Endothelial cell of umbilical vein (primary cell): ENCODE measurements around the gene CASP14. TPM values are rescaled to one million over a fixed set of nuclear protein-coding genes. Genes with fewer than 3 reads are reported as not detected.

Source experiments
- Bru-seq: library from RNA; stranded (reverse); fragments of 400-500 nt; gene quantifications from one replicate; lab custom pipeline; 2021; lab: Mats Ljungman, UMichigan
- BruChase-seq, 2 experiments: library from RNA; stranded (reverse); fragments of 400-500 nt; gene quantifications; one replicate each; lab custom pipeline; 2021; lab: Mats Ljungman, UMichigan
- BruUV-seq: library from RNA; stranded (reverse); fragments of 400-500 nt; replicated peaks from 2 replicates; lab custom pipeline; 2021; lab: Mats Ljungman, UMichigan
- CTCF ChIA-PET: fragments of 300-600, 350-600 bp; sonication (Branson Sonifier 250); formaldehyde crosslinking; loops from one replicate; lab custom pipeline; 2021; ENCODE audit warnings: antibody characterized with exemption, inconsistent platforms; lab: Charles Lee
- POLR2A ChIA-PET: fragments of 300-600, 350-600 bp; sonication (Branson Sonifier 250); formaldehyde crosslinking; loops from one replicate; lab custom pipeline; 2021; ENCODE audit warnings: antibody characterized with exemption, inconsistent platforms; lab: Charles Lee
- DNase-seq: peaks from one replicate; pipeline ENCODE4 v3.0.0-alpha.2; 2011; ENCODE audit warnings: low read depth, low spot score
- FAIRE-seq: peaks from 2 replicates; lab custom pipeline; 2011; peaks lifted over from hg19 to GRCh38; lab: Jason Lieb, UNC
- H2AFZ ChIP-seq: 2 replicates; pipeline ENCODE4 v1.6.0; 2012; ENCODE audit warnings: low read depth, low read length, control low read depth, inconsistent platforms
- H3K27ac ChIP-seq: 2 replicates; pipeline ENCODE4 v1.5.1; 2011; ENCODE audit warnings: low read depth, mild to moderate bottlenecking, control low read depth, low read length, moderate library complexity; ENCODE audit not compliant: insufficient read depth
- H3K27me3 ChIP-seq, 2 experiments: 2 replicates each; pipeline versions ENCODE4 v1.6.0 to v1.6.1; 2011; ENCODE audit warnings: low read length in 2 of 2, mixed read lengths in 1 of 2; ENCODE audit not compliant: control insufficient read depth in 2 of 2, insufficient read depth in 2 of 2
- H3K36me3 ChIP-seq, 2 experiments: 2 replicates in 1 of 2; 3 replicates in 1 of 2; pipeline ENCODE4 v1.5.1; 2011; ENCODE audit warnings: low read length in 2 of 2, mild to moderate bottlenecking in 1 of 2, moderate library complexity in 1 of 2; ENCODE audit not compliant: control insufficient read depth in 2 of 2, insufficient read depth in 2 of 2; ENCODE audit errors: extremely low read depth in 1 of 2
- H3K4me1 ChIP-seq: 3 replicates; pipeline ENCODE4 v1.5.1; 2011; ENCODE audit warnings: mild to moderate bottlenecking, low read length; ENCODE audit not compliant: control insufficient read depth, insufficient read depth; ENCODE audit errors: extremely low read depth
- H3K4me2 ChIP-seq: 2 replicates; pipeline ENCODE4 v1.6.1; 2011; ENCODE audit warnings: low read length, control low read depth, mixed read lengths; ENCODE audit not compliant: insufficient read depth
- H3K4me3 ChIP-seq, 3 experiments: fragments of 200-600 bp in 1 of 3; sonication (generic), shearing (Covaris generic) in 1 of 3; replicated peaks in 1 of 3; 2 replicates each; pipeline ENCODE4 v1.5.1; 2011 to 2016; ENCODE audit warnings: control low read depth in 3 of 3, low read length in 3 of 3, mild to moderate bottlenecking in 2 of 3, inconsistent platforms in 1 of 3, low read depth in 1 of 3, moderate library complexity in 1 of 3; ENCODE audit not compliant: insufficient read depth in 1 of 3
- H3K79me2 ChIP-seq: 2 replicates; pipeline ENCODE4 v1.6.0; 2012; ENCODE audit warnings: low read length, inconsistent platforms; ENCODE audit not compliant: control insufficient read depth, insufficient read depth
- H3K9ac ChIP-seq: replicated peaks from 2 replicates; pipeline ENCODE3; 2011; ENCODE audit warnings: low read length, control low read depth; ENCODE audit not compliant: insufficient read depth; ENCODE audit errors: extremely low read depth
- H3K9me1 ChIP-seq: replicated peaks from 3 replicates; pipeline ENCODE4 v1.6.0; 2011; ENCODE audit warnings: mild to moderate bottlenecking, low read length; ENCODE audit not compliant: control insufficient read depth, insufficient read depth; ENCODE audit errors: extremely low read depth
- H3K9me3 ChIP-seq: replicated peaks from 2 replicates; pipeline ENCODE4 v1.5.1; 2012; ENCODE audit warnings: low read length, inconsistent platforms; ENCODE audit not compliant: control insufficient read depth, insufficient read depth
- H4K20me1 ChIP-seq: replicated peaks from 2 replicates; pipeline ENCODE3; 2011; ENCODE audit warnings: mild to moderate bottlenecking, low read length; ENCODE audit not compliant: control insufficient read depth, insufficient read depth; ENCODE audit errors: extremely low read depth
- CTCF ChIP-seq, 2 donors: IDR thresholded peaks; 1 replicate in 1 of 2; 2 replicates in 1 of 2; pipeline ENCODE4 v1.5.1; 2011; ENCODE audit warnings: low read length in 2 of 2, mild to moderate bottlenecking in 2 of 2, moderate library complexity in 2 of 2, control low read depth in 1 of 2, inconsistent platforms in 1 of 2, low read depth in 1 of 2; ENCODE audit not compliant: insufficient read depth in 1 of 2; ENCODE audit errors: extremely low read depth in 1 of 2
- EZH2 ChIP-seq: IDR thresholded peaks from 2 replicates; pipeline ENCODE4 v1.6.1; 2012; ENCODE audit warnings: borderline replicate concordance, low read depth, mild to moderate bottlenecking, moderate library complexity, low read length, inconsistent platforms; ENCODE audit not compliant: severe bottlenecking
- FOS ChIP-seq: IDR thresholded peaks from 2 replicates; pipeline ENCODE4 v1.6.1; 2011; ENCODE audit warnings: mild to moderate bottlenecking, low read length, moderate library complexity, borderline replicate concordance; ENCODE audit not compliant: insufficient read depth
- GATA2 ChIP-seq: IDR thresholded peaks from 2 replicates; pipeline ENCODE4 v1.7.0; 2011; ENCODE audit warnings: low read depth, mild to moderate bottlenecking, moderate library complexity, mixed read lengths, low read length; ENCODE audit not compliant: insufficient read length, insufficient read depth
- JUN ChIP-seq: IDR thresholded peaks from 2 replicates; pipeline ENCODE4 v1.6.1; 2011; ENCODE audit warnings: borderline replicate concordance, low read depth; ENCODE audit not compliant: insufficient read length, insufficient read depth
- MAX ChIP-seq: IDR thresholded peaks from 2 replicates; pipeline ENCODE4 v1.6.1; 2011; ENCODE audit not compliant: insufficient read depth, insufficient read length
- POLR2A ChIP-seq: IDR thresholded peaks from 2 replicates; pipeline ENCODE4 v1.6.1; 2012; ENCODE audit warnings: low read depth, mild to moderate bottlenecking, control low read depth, low read length
- dilution Hi-C: fragments of 300-500 bp; cut with MboI; formaldehyde crosslinking; loops from one replicate; pipeline ENCODE4 v1.15.0; 2019; ENCODE audit warnings: low sequenced_read_pairs; ENCODE audit not compliant: extremely low pct_ligation_motif_present
- intact Hi-C: fragments of 100-400 bp; cut with micrococcal nuclease; formaldehyde crosslinking; loops from one replicate; pipeline ENCODE4 v1.10.0; 2022
- long read RNA-seq: library from polyadenylated mRNA; stranded (forward); transcript quantifications from one replicate; pipeline ENCODE4 v2.0.0, GENCODE V29; 2021
- polyA minus RNA-seq, 3 experiments: library from RNA; depleted of rRNA, polyadenylated mRNA; stranded (reverse); fragments of >200 nt; gene quantifications; 1 replicate in 1 of 3; 2 replicates in 2 of 3; pipeline ENCODE4 v1.2.3, GENCODE V29; 2011
- polyA plus RNA-seq, 4 experiments: library from polyadenylated mRNA; depleted of rRNA in 3 of 4; stranded (reverse) in 3 of 4; unstranded in 1 of 4; fragments of >200 nt; gene quantifications; 2 replicates each; pipeline versions ENCODE4 v1.2.1 to v1.2.3, GENCODE V29; 2011 to 2012; ENCODE audit warnings: missing spikeins in 1 of 4
- total RNA-seq: library from RNA; stranded (reverse); gene quantifications from 2 replicates; pipeline ENCODE4 v1.2.3, GENCODE V29; 2021

Gene CASP14
- not detected in 2 replicates for total RNA-seq
- polyA plus RNA-seq, result not detected in 2 replicates
- not detected in 2 replicates for polyA plus RNA-seq (2011; cell fraction: cytosol; rRNA removed)
- not detected in 2 replicates for polyA plus RNA-seq (2011; cell fraction: nucleus; rRNA removed)
- not detected in 2 replicates for polyA plus RNA-seq (2012)
- not detected in 2 replicates for polyA minus RNA-seq
- not detected for polyA minus RNA-seq (2011; cell fraction: cytosol; rRNA and poly(A)+ RNA removed)
- polyA minus RNA-seq (2011; cell fraction: nucleus; rRNA and poly(A)+ RNA removed), result not detected in 2 replicates
- Bru-seq, nascent RNA, result not detected
- not detected for BruChase-seq, experiment 1, labeled RNA remaining after a 6-hour chase
- not detected for BruChase-seq, experiment 2, labeled RNA remaining after a 2-hour chase
- long read RNA-seq, result 0 reads

GRCh38 chr19:15048885-15049541, at the start of gene CASP14:
Gene CASP14, plus strand, starts transcription at chr19:15049480. Its CDS starts 2,772 bp downstream, at chr19:15052252.
- Histone ChIP-seq H3K4me3 (no peak within 1 kb of the TSS), H3K9ac (no peak within 1 kb of the TSS), H4K20me1 (no peaks in the 10 kb centered on the region), H3K4me2 (no peak within 1 kb of the TSS), H2AFZ (no peak within 1 kb of the TSS), H3K4me1 (no peaks in the 10 kb centered on the region), H3K27me3 (no peaks in the 10 kb centered on the region), H3K27ac (no peak within 1 kb of the TSS), H3K36me3 (no peaks in the 10 kb centered on the region), H3K9me1 (no peaks in the 10 kb centered on the region), H3K9me3 (no peaks in the 10 kb centered on the region), H3K79me2 (no peaks in the 10 kb centered on the region)
- ChIA-PET CTCF (no interaction called here), POLR2A (no interaction called here)
- DNase-seq, result no peak
- FAIRE-seq, result no peak
- intact Hi-C loops, result no loop called here
- TF ChIP-seq POLR2A (no peak), CTCF (IDR thresholded peaks at IDR 0.05; ENCODE audit: extremely low read depth in 1 of 2, insufficient read depth in 1 of 2, low read depth in 1 of 2, low read length in 2 of 2) (no peak), FOS (no peak), GATA2 (no peak), MAX (no peak), EZH2 (no peak), JUN (no peak)
- dilution Hi-C loops, result no loop called here
- BruUV-seq, result no TSS peak
